NCI-H345 (cell line): ENCODE results near the gene NHSL2.

ENCODE experiments used
- DNase-seq: peaks from one replicate; lab custom pipeline; 2025; lab: John Stamatoyannopoulos, UW

The NHSL2 gene

GRCh38 chrX:72180539-72180938 lies 269.9 kb downstream of the NHSL2 start:
- DNase-seq, result no peak

GRCh38 chrX:72181178-72182125 lies 270.8 kb downstream of the NHSL2 start, which contains the start of gene PIN4:
Gene PIN4, plus strand, starts transcription at chrX:72181757. Its CDS starts 29 bp downstream, at chrX:72181786.
- DNase-seq, result peak; percentile 97

GRCh38 chrX:72182924-72183323 lies 272.3 kb downstream of the NHSL2 start:
- DNase-seq, result no peak

- DNase-seq, result no peak
Measured at GRCh38 chrX:72201836-72202536, 291.3 kb downstream of the NHSL2 start.
